Measurements from ENCODE around the gene RXFP2. TPM values are rescaled to one million over a fixed set of nuclear protein-coding genes. Genes with fewer than 3 reads are reported as not detected.

RXFP2 gene
- total RNA-seq, 1 donor from 2014 or later, result 0.80 TPM

DNA sequence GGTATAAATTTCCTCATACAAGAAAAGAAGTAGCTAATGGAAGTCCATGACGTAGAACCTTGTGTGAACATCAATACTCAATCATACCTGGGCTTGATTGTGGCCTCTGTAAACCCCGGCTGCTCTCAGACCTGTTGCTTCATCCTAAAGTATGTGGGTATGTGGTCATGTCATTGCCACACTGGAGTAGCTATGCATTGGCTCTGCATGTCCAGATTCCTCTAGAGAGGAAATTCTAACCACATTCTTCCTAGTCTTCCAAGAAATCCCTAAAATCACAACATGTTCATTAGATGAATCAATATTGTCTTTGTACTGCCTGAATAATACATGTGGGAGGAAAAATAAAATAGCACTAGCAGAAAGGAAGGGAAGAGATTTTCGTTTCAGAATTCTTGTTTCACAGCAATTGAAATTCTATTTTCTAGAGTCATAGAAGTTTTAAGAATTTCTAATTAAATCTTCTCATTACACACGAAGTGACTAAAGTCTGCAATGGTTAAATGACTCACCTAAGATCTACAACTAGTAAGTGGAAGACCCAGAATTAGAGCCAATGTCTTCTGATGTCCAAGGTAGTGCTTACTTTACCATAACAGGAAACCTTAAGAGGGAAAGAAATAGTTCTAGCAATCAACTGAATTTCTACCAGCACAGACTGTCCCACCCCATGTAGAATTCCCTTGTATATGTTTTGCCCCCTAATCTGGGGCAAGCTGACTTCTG, 28.0 kb downstream of the RXFP2 start:
- H3K4me3 Mint-ChIP-seq, result no peak overlapping the region
- H3K9me3 Mint-ChIP-seq, result no peaks in the 10 kb centered on the region
- DNase-seq (ENCODE audit: extremely low spot score, unreplicated experiment), result no peak
- TF ChIP-seq, protein P1, sequence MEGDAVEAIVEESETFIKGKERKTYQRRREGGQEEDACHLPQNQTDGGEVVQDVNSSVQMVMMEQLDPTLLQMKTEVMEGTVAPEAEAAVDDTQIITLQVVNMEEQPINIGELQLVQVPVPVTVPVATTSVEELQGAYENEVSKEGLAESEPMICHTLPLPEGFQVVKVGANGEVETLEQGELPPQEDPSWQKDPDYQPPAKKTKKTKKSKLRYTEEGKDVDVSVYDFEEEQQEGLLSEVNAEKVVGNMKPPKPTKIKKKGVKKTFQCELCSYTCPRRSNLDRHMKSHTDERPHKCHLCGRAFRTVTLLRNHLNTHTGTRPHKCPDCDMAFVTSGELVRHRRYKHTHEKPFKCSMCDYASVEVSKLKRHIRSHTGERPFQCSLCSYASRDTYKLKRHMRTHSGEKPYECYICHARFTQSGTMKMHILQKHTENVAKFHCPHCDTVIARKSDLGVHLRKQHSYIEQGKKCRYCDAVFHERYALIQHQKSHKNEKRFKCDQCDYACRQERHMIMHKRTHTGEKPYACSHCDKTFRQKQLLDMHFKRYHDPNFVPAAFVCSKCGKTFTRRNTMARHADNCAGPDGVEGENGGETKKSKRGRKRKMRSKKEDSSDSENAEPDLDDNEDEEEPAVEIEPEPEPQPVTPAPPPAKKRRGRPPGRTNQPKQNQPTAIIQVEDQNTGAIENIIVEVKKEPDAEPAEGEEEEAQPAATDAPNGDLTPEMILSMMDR (conservative IDR thresholded peaks at IDR 0.05), result no peak
- no peak overlapping the region for H3K27ac Mint-ChIP-seq
- H3K36me3 Mint-ChIP-seq, result no peaks in the 10 kb centered on the region
- H3K27me3 Mint-ChIP-seq, result peaks cover 7% of the 10 kb centered on the region
- no peaks in the 10 kb centered on the region for H3K4me1 Mint-ChIP-seq (ENCODE audit: unreplicated experiment)

- no peaks in the 10 kb centered on the region for H3K9me3 Mint-ChIP-seq
- H3K27ac Mint-ChIP-seq, result no peak overlapping the region
- no peaks in the 10 kb centered on the region for H3K4me1 Mint-ChIP-seq (ENCODE audit: unreplicated experiment)
- TF ChIP-seq, protein P1 (conservative IDR thresholded peaks at IDR 0.05), result no peak
- no peak for DNase-seq (ENCODE audit: extremely low spot score, unreplicated experiment)
- no peaks in the 10 kb centered on the region for H3K36me3 Mint-ChIP-seq
- H3K4me3 Mint-ChIP-seq, result no peak overlapping the region
- H3K27me3 Mint-ChIP-seq, result peaks cover 7% of the 10 kb centered on the region
Observed at GRCh38 chr13:31768351-31768750, 29.0 kb downstream of the RXFP2 start.

DNA sequence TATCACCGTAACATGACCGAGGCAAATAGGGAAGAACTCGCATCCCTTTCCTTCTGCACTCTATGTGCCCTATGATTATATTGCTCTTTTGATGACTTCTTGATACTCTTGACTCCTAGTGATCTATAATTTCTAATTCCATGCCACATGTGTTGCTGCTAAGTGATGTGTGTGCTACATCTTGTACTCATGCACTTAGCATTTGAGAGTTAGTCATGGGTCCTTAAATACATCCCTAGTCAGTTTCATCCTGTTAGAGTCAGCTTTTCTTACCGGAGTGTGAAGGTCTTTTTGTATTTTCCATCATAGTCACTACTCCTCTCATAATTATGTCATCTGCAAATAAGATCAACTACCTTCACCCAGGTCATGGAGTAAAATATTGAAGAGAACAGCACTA, 30.2 kb downstream of the RXFP2 start:
- DNase-seq (ENCODE audit: extremely low spot score, unreplicated experiment), result no peak
- no peaks in the 10 kb centered on the region for H3K4me1 Mint-ChIP-seq (ENCODE audit: unreplicated experiment)
- TF ChIP-seq, protein P1 (conservative IDR thresholded peaks at IDR 0.05), result no peak
- H3K27me3 Mint-ChIP-seq, result peaks cover 4% of the 10 kb centered on the region
- H3K9me3 Mint-ChIP-seq, result no peaks in the 10 kb centered on the region
- no peak overlapping the region for H3K27ac Mint-ChIP-seq
- no peaks in the 10 kb centered on the region for H3K36me3 Mint-ChIP-seq
- no peak overlapping the region for H3K4me3 Mint-ChIP-seq

DNA sequence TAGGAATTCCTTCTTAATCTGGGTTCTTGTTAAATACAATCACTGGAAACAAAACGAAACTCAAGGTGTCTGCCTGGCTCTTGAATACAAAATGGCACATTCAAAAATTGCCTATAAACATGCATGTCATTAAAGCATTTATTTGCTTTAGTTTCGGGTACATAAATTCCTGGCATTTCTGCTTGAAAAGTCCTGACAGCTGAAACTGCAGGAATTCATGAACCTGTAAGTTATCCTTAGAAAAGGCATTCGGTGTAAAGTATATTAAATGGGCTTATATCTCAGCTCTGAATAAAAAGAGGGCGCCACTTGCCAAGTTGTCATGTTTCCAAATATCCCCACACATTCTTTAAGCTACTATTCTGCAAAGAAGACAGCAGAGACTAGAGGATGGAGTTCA, 32.9 kb downstream of the RXFP2 start:
- Mint-ChIP-seq H3K4me3 (no peak overlapping the region), H3K27me3 (peaks cover 6% of the 10 kb centered on the region), H3K4me1 (ENCODE audit: unreplicated experiment) (no peaks in the 10 kb centered on the region), H3K27ac (no peak overlapping the region), H3K9me3 (no peaks in the 10 kb centered on the region), H3K36me3 (no peaks in the 10 kb centered on the region)
- TF ChIP-seq, protein P1 (conservative IDR thresholded peaks at IDR 0.05), result no peak
- no peak for DNase-seq (ENCODE audit: extremely low spot score, unreplicated experiment)

DNA sequence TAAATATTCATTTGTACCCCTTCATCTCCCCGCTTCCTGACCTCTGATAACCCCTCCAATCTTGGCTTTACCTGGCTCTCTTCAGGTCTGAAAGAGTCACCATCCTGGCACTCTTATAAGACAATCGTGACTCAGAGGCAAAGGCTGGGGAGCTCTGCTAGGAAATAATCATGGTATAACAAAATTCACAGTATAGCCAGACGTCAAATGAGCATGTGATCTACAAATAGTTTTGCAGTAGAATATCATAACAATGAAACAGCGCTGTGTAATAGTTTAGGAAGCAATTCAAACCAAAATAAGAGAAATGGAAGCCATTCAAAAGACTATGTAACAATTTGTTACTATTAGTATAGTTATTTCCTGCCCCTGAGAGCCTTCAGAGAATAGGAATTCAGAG, 34.2 kb downstream of the RXFP2 start:
- no peaks in the 10 kb centered on the region for H3K36me3 Mint-ChIP-seq
- no peak overlapping the region for H3K27ac Mint-ChIP-seq
- TF ChIP-seq, protein P1 (conservative IDR thresholded peaks at IDR 0.05), result no peak
- no peaks in the 10 kb centered on the region for H3K9me3 Mint-ChIP-seq
- DNase-seq (ENCODE audit: extremely low spot score, unreplicated experiment), result no peak
- H3K27me3 Mint-ChIP-seq, result peaks cover 3% of the 10 kb centered on the region
- H3K4me3 Mint-ChIP-seq, result no peak overlapping the region
- H3K4me1 Mint-ChIP-seq (ENCODE audit: unreplicated experiment), result no peaks in the 10 kb centered on the region

Data from type B pancreatic cell (in vitro differentiated cells).